HG03196 (cell line): ENCODE measurements around the gene FIBCD1.
"Not testable (repeated sequence)": the region's sequence is repeated elsewhere in the genome, so short reads cannot be mapped to it uniquely, and the experiment has no call there.

Source experiments
- ATAC-seq: cut with Tn5 transposase; IDR thresholded peaks from one replicate; pipeline ENCODE4 v1.9.1; 2021; ENCODE audit not compliant: unreplicated experiment

Gene FIBCD1

DNA sequence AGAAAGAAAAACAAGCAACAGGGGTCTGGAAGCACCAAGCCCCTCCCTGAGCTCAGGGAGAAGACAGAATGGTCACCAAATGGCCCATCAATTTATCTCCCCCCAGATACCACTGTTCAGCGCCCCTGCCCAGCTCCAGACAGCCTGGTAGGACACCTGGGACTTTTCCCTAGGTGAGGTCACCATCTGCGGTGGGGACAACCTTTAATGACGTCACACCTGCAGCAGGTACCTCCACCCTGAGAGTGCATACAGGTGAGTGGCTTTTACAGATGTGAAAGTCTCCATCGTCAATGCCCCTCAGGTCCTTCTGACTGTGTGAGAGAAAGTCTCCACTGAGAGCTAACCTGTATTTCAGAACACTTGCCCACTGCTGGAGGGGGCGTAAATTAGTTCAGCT is 35.6 kb upstream of the FIBCD1 start:
- ATAC-seq, result no peak

DNA sequence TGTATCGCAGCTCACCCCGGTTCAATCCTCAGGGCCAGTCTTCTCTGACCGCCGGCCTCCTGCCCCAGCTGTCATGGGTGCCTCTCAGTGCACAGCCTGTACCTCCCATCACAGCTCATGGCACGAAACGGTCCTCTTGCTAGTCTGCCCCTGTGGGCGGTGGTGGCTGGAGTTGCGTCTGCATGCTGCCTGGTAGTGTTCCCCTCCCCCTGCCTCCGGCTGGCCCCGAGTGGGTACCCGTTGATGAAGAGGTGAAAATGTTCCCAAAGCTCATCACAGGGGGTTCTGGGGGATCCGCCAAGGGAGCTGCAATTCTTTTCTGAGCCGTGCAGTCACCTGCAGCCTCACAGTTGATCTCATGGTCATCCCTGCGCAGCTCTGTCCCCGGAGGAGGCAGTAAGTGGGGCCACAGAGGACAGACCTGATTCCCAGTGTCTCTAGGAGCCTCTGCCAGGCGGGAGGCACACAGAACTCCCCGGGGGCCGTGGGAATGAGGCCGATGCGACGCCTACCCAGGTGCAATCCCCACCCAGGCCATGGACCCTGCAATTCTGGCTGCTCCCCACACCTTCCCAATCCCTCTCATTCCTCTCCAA is 34.7 kb upstream of the FIBCD1 start:
- no peak for ATAC-seq

DNA sequence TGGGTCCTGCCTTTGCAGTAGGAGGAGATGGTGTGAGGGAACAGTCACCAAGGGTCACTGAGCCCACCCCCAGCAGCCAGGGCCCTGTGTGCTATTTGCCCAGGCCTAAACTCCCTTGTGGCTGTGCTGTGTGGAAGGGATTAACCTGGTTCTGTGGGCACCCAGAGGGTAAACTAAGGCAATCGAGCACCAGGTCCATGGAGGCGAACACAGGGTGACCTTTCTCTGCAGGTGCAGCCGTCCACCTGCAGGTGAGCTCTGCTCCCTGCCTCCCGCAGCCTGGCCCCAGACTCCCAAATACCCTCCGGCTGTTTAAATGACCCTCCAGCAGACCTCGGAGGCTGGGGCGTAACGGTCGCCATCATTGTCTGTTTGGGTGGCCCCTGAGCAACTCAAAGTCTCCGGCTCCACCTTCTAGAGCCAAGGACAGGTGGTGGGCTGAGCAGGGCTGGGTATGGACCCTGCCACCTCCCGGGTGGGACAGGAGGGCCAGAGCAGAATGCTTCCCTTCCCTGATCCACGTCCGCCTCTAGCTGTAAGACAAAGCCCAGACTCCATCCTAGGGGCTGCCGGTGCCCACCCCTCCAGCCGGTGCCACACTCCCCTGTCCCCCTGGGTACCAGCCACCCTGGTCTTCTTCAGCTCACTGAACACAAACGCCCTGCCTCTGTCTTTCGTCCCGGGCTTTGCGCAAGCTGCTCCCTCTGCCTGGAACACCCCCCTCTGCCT is 34.1 kb upstream of the FIBCD1 start:
- no peak for ATAC-seq

GRCh38 chr9:130972277-130972956 is 33.4 kb upstream of the FIBCD1 start:
- ATAC-seq, result no peak

DNA sequence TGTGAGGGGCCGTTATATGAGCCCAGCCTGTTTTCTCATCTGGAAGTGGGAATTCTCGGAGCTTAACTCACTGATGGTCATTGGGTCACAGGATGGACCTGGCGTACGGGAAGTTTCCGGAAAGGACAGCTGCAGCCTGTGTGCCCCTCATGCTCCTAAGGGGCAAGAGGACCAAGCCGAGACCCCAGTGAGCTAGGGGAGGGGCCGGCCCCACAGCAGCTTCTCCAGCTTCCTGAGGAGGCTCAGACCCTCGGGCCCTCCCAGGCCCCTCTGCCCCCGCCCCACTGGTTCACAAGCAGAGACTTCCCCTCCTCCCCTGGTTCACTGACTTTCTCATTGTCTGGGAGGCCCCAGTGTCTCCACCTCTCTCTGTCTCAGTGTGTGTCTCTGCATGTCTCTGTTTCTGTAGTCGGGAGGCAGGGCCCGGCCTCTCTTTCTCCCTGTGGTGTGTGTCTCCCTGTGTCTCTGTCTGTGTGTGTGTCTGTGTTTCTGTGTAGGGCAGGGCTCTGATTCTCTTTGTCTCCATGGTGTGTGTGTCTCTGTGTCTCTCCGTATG is 32.3 kb upstream of the FIBCD1 start:
- no peak for ATAC-seq

DNA sequence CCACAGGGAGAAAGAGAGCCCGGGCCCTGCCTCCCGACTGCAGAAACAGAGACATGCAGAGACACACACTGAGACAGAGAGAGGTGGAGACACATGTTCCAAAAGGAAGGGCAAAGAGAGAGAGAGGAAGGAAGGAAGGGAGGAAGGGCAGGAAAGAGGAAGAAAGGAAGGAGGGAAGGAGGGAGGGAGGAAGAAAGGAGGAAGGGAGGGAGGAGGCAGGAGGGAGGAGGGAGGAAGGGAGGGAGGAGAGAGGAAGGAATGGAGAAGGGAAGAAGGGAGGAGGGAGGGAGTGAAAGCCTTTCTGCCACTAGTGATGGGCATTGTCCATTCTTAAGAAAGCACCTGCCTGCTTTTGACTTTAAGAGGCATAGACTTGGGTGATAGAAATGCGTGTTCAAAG is 31.8 kb upstream of the FIBCD1 start:
- no peak for ATAC-seq

DNA sequence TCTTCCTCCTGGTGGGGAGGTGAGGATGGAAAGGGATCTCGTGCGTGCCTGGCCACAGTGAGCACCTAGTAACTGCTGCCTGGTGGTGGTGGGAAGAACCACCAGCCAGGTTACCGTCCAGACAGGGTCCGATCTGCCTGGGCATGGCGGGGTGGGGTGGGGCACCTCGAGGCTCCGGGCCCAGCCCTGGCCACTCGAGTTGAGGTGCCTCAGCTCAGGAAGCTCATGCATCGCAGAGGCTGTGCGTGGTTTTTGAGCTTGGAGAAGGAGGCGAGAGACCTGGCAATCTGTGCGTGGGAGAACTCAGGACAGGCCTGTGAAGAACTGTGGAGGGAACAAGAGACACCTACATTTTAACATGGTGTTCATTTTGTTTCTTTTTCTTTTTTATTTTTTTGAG is 31.0 kb upstream of the FIBCD1 start:
- ATAC-seq, result no peak

DNA sequence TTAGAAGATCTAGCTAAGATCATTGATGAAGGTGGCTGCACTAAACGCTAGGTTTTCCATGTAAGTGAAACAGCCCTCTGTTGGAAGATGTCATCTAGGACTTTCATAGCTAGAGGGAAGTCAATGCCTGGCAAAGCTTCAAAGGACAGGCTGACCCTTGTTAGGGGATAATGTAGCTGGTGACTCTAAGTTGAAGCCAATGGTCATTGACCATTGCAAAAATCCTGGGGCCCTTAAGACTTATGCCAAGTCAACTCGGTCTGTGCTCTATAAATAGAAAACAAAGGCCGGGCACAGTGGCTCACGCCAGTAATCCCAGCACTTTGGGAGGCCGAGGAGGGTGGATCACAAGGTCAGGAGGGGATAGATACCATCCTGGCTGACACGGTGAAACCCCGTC is 26.6 kb upstream of the FIBCD1 start:
- ATAC-seq, result no peak

DNA sequence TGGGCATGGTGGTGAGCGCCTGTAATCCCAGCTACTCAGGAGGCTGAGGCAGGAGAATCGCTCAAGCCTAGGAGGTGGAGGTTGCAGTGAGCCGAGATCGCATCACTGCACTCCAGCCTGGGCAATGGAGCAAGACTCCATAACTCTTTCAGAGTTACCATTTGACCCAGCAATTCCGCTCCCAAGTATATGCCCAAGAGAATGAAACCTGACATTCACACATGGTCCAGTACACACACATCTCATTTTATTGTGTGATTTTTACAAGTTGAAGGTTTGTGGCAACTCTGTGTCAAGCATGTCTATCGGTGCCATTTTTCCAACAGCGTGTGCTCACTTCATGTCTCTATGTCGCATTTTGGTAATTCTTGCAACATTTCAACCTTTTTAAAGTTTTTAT is 24.9 kb upstream of the FIBCD1 start:
- ATAC-seq, result no peak

GRCh38 chr9:130963337-130963908 is 24.4 kb upstream of the FIBCD1 start:
- ATAC-seq, result no peak

GRCh38 chr9:130962418-130963316 is 23.6 kb upstream of the FIBCD1 start:
- no peak for ATAC-seq

GRCh38 chr9:130961511-130962300 is 22.7 kb upstream of the FIBCD1 start:
- no peak for ATAC-seq

GRCh38 chr9:130960522-130961378 is 21.7 kb upstream of the FIBCD1 start:
- no peak for ATAC-seq

DNA sequence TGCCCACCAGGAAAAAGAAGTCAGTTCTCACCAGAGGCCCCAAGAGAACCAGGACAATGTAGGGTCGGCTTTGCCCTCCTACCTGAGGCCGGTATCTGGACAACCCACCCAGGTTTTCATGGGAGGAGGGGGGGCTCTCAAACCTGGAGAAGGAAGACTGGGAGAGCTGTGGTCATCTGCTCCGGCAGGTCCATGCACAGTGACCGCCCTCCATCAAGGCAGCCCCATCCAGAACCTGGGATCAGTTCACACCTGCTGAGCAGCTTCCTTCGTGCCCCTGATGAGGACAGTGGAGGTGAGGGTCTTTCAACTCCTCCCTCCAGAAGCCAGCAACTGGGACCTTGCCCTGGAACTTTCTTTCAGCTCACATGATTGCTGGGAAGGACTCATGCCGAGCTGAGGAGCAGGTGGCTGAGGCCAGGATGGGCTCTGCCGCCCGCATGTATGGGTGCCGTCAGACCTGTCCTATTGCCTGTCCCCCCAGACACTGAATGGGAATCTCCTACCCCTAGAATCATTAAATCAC is 20.8 kb upstream of the FIBCD1 start:
- ATAC-seq, result no peak

DNA sequence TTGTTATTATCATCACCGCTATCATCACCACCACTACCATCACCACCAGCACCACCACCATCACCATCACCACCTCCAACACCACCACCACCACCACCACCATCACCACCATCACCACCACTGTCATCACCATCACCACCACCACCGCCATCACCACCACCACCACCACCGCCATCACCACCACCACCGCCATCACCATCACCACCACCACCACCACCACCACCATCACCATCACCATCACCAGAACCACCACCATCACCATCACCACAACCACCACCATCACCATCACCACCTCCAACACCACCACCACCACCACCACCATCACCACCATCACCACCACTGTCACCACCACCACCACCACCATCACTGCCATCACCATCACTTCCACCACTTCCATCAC is 19.5 kb upstream of the FIBCD1 start:
- not testable (repeated sequence) for ATAC-seq

DNA sequence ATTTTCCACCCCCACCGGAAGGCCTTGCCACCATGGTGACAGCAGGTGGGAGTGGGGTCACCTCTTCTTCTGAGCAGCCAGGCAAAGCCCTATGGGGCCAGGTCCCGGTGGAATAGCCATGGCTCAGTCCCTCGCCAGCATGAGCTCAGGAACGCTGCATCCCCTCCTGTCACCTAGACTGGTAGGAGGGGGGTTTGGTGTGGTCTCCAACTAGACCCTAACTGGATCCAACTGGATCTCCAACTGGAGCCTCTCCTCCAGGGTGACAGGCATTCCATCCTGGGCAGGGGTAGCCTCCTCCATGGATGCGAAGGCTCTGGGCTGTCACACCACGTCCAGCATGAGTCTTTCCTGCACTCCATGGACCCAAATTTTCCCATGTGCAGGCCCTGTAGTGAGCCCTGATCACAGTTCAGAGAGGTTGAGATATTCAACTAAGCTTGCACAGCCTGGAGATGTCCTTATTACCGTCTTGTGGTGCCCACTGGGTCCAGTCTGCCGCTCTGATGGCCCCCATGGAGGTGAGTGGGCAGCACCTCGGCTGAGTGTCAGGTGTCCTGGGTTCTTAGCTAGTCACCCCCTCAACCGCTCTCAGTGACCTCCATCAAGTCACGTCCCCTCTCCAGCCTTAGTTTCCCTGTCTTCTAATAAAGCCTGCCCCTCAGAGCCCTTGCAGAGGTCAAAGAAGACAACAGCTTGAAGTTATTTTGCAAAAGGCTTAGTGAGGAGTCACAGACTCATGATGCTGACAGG is 18.6 kb upstream of the FIBCD1 start:
- ATAC-seq, result no peak

- ATAC-seq, result no peak
Observed at GRCh38 chr9:130956636-130957450, 17.8 kb upstream of the FIBCD1 start.
